IPS DF 6.9 (cell line): ENCODE results near the gene LINC01488.

ENCODE experiments used
- DNase-seq: peaks from one replicate; pipeline ENCODE4 v3.0.0-alpha.2; 2013; ENCODE audit warnings: low read depth, low spot score
- H3K27ac ChIP-seq: one replicate; pipeline ENCODE4 v1.5.1; 2013; ENCODE audit warnings: low read length, control low read depth
- H3K27me3 ChIP-seq: 2 replicates; pipeline ENCODE4 v1.6.1; 2013; ENCODE audit warnings: mild to moderate bottlenecking, low read length; ENCODE audit not compliant: control insufficient read depth, insufficient read depth
- H3K36me3 ChIP-seq: 2 replicates; pipeline ENCODE4 v1.6.1; 2013; ENCODE audit warnings: low read length; ENCODE audit not compliant: control insufficient read depth, insufficient read depth
- H3K4me1 ChIP-seq: 2 replicates; pipeline ENCODE4 v1.6.1; 2013; ENCODE audit warnings: low read length; ENCODE audit not compliant: control insufficient read depth, insufficient read depth
- H3K4me3 ChIP-seq: 2 replicates; pipeline ENCODE4 v1.5.1; 2013; ENCODE audit warnings: mild to moderate bottlenecking, low read length
- H3K9me3 ChIP-seq: 2 replicates; pipeline ENCODE4 v1.6.1; 2013; ENCODE audit warnings: low read length, inconsistent platforms; ENCODE audit not compliant: control insufficient read depth, insufficient read depth
- WGBS: extraction: QIAGEN DNeasy Blood & Tissue Kit; methylation state at CpG from one replicate; pipeline ENCODE4 v1.1.7; 2013; ENCODE audit warnings: mixed read lengths, missing lambda C conversion rate; ENCODE audit not compliant: insufficient read length, insufficient coverage; 5-methylcytosine and 5-hydroxymethylcytosine counted together

LINC01488 gene

DNA sequence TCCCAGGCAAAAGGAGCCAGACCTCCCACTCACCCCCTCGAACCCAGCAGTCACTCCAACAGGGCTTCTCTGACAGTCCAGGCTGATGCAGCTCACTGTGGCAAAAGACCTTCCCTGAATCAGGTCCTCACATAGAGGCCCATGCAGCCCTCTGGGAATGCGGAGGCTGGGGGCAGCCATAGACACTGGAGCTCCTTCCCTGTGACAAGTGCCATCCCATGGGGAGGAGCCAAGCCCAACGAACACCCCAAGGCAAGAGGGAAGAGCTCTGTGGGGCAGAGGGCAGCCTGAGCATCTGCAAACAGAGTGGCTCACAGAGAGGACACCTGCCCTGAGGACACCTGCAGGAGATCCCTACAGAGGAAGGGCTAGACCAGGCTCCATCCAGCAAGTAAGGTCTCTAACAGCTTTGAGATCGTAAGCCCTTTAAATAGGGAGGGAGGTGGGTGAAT lies at the start of gene LINC01488:
TSS of gene LINC01488 (plus strand) at position 271 of the 452 bp plus-strand sequence.
- Histone ChIP-seq H3K4me3 (no peak within 1 kb of the TSS), H3K27ac (no peak within 1 kb of the TSS)
- WGBS: no CpG with 5 or more reads among the region's 4 CpGs

DNA sequence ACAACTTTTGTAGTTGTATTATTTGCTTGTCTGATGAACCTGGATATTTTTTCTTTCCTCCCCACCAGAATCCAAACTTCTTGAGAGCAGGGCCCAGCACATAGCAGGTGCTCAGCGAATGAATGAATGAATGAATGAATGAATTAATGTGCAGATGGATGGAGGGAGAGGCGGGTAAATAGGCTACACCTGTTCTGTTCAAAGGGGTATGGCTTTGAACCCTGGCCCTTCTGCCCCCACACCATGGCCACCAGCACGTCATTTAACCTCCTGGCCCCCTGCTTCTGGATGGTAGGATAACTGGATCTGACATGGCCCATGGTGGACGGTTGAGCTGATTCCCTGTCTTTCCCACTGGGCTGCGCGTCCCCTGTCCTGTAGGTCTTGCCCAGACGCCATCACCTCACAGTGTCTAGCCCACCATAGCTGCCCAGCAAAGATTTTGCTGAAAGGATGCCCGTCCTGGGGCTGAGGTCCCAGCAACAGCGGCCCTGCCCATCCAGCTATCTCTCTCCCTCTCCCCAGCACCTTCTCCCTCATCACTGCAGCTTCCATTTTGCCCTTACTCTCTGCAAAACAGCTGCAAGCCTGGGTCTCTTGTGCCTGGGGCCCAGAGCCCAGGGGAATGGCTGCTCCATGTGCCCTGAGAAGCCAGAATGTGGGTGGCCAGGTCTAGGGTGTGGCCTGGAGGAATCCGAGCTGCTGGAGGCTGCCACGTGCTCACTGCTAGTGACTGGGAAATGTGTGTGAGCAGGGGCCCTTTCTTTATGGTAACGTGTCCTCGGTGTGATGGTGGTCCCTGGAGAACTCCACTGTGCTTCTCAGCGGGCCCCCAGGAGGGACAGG lies 49.3 kb upstream of the LINC01488 start:
- H3K4me1 ChIP-seq: peaks cover 12% of the 10 kb centered on the region
- no CpG with 5 or more reads among the region's 14 CpGs for WGBS
- no peaks in the 10 kb centered on the region for H3K36me3 ChIP-seq
- no peaks in the 10 kb centered on the region for H3K9me3 ChIP-seq
- no peak overlapping the region for H3K27ac ChIP-seq
- H3K4me3 ChIP-seq: no peak overlapping the region
- no peak for DNase-seq
- H3K27me3 ChIP-seq: no peaks in the 10 kb centered on the region

More for the DNA sequence above, at the start of gene LINC01488:
- no peak for DNase-seq
- Histone ChIP-seq H3K4me1 (peaks cover 8% of the 10 kb centered on the region), H3K9me3 (no peaks in the 10 kb centered on the region), H3K27me3 (no peaks in the 10 kb centered on the region), H3K36me3 (no peaks in the 10 kb centered on the region; the same call in 1 of the 2 replicates)

GRCh38 chr11:69433741-69434140 lies 47.7 kb upstream of the LINC01488 start:
- no peaks in the 10 kb centered on the region for H3K36me3 ChIP-seq
- DNase-seq: no peak
- H3K27me3 ChIP-seq: no peaks in the 10 kb centered on the region
- H3K27ac ChIP-seq: no peak overlapping the region
- no CpG with 5 or more reads among the region's 7 CpGs for WGBS
- H3K4me1 ChIP-seq: peaks cover 22% of the 10 kb centered on the region
- H3K4me3 ChIP-seq: no peak overlapping the region
- H3K9me3 ChIP-seq: no peaks in the 10 kb centered on the region

GRCh38 chr11:69434471-69434931 lies 47.0 kb upstream of the LINC01488 start:
- H3K27me3 ChIP-seq: no peaks in the 10 kb centered on the region
- peaks cover 24% of the 10 kb centered on the region for H3K4me1 ChIP-seq
- no peak for DNase-seq
- H3K4me3 ChIP-seq: no peak overlapping the region
- no peaks in the 10 kb centered on the region for H3K9me3 ChIP-seq
- H3K27ac ChIP-seq: no peak overlapping the region
- WGBS: no CpG with 5 or more reads among the region's 11 CpGs
- H3K36me3 ChIP-seq: no peaks in the 10 kb centered on the region

- peaks cover 24% of the 10 kb centered on the region for H3K4me1 ChIP-seq
- no peaks in the 10 kb centered on the region for H3K36me3 ChIP-seq
- no peaks in the 10 kb centered on the region for H3K9me3 ChIP-seq
- no peak for DNase-seq
- no CpG with 5 or more reads among the region's 15 CpGs for WGBS
- H3K4me3 ChIP-seq: no peak overlapping the region
- no peak overlapping the region for H3K27ac ChIP-seq
- no peaks in the 10 kb centered on the region for H3K27me3 ChIP-seq
These were observed 46.1 kb upstream of the LINC01488 start for GRCh38 chr11:69435161-69435986.

- no peak for DNase-seq
- Histone ChIP-seq H3K4me1 (peaks cover 24% of the 10 kb centered on the region), H3K27ac (no peak overlapping the region), H3K27me3 (no peaks in the 10 kb centered on the region), H3K9me3 (no peaks in the 10 kb centered on the region), H3K4me3 (no peak overlapping the region), H3K36me3 (no peaks in the 10 kb centered on the region)
- WGBS: no CpG with 5 or more reads among the region's 22 CpGs
These were observed 45.2 kb upstream of the LINC01488 start for GRCh38 chr11:69436041-69436982.

DNA sequence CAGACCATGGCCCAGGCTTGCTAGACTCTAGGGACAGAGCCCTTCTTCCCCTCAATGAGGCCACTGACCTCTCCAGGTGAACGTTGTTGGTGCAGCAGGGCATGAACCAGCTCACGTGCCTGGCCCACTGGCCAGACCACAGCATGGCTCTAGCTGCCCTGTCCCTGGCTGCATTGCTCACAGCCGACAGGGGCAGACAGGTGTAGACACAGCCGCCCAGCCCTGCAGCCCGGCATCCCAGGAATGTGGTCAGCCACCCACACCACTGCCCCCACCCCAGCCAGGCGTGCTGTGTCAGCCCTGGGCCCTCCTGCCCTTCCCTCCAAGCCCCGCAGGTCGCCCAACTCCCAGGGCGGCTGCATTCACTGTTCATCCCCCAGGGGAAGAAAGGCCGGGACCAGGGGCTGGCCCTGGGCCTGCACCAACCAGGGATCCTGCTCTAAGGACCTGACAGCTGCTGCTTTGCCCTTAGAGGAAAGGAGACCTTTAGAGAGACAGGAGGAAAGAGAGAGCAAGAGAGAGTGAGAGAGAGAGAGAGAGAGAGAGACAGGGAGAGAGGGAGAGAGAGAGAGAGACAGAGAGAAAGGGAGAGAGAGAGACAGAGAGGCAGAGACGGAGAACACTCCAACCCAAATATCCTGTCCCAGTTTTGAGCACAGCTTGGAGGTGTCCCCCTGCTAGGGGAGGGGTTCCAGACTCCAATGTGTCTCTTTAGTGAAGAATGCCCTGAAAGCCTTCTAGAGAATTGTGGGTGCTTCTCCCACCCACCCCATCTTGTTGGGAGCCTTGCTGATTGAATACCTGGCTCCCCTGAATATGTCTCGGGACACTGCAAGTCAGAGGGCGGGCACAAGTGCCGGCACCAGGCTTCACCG lies 44.2 kb upstream of the LINC01488 start:
- no peak overlapping the region for H3K27ac ChIP-seq
- no peaks in the 10 kb centered on the region for H3K27me3 ChIP-seq
- H3K9me3 ChIP-seq: no peaks in the 10 kb centered on the region
- DNase-seq: no peak
- H3K4me1 ChIP-seq: peaks cover 26% of the 10 kb centered on the region
- H3K4me3 ChIP-seq: no peak overlapping the region
- no peaks in the 10 kb centered on the region for H3K36me3 ChIP-seq
- no CpG with 5 or more reads among the region's 15 CpGs for WGBS

DNA sequence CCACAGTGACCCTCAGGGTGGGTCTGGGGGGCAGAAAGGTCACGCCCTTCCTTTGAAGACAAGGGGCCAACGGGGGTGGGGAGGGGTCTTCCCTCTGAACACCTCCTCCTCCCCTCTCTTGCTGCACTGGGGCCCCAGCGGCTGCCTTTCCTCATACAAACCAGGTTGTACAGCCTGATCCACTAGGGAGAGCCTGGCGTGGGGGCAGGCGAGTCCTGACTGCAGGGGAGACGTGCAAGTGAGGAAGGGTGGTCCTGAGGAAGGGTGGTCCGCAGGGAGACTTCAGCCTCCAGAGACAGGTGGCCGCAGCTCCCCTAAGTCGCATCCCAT lies 43.6 kb upstream of the LINC01488 start:
- peaks cover 26% of the 10 kb centered on the region for H3K4me1 ChIP-seq
- WGBS: no CpG with 5 or more reads among the region's 9 CpGs
- H3K4me3 ChIP-seq: no peak overlapping the region
- H3K36me3 ChIP-seq: no peaks in the 10 kb centered on the region
- no peaks in the 10 kb centered on the region for H3K9me3 ChIP-seq
- H3K27ac ChIP-seq: no peak overlapping the region
- DNase-seq: no peak
- H3K27me3 ChIP-seq: no peaks in the 10 kb centered on the region

DNA sequence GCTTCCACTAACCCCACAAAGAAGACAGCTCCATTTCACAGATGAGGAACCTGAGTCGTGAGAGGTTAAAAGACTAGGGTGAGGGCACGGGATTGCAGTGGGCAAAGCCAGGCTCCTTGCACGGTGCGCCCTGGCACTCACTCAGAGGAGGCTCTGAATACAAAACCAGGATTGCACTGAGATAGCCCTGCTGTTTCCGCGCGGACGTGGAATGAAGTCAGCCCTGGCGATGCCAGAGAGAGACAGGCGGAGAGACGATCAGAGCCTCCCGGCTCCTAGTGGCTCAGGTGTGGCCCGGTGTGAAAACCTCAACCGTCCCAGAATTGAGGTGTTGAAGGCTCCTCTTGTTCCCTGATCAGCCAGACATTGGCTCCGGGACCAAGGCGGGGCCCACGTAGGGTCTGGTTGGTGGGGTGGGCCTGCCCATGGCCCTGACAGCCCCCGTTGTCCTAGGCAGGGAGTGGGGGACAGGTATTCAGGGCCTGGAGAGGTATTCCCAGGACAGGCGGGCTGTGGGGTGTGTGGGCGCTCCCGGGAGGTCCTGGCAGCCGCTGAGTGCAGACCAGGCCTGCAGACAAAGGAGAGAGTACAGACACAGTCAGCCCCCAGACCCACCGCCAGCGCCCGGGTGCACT lies 43.1 kb upstream of the LINC01488 start:
- Histone ChIP-seq H3K36me3 (no peaks in the 10 kb centered on the region), H3K9me3 (no peaks in the 10 kb centered on the region), H3K27me3 (no peaks in the 10 kb centered on the region), H3K4me1 (peaks cover 28% of the 10 kb centered on the region), H3K4me3 (no peak overlapping the region), H3K27ac (no peak overlapping the region)
- WGBS: no CpG with 5 or more reads among the region's 25 CpGs
- DNase-seq: no peak
